Stimulated activated CD8-positive, alpha-beta memory T cell treated with anti-CD3 and anti-CD28 coated beads, Interleukin-4, amount 100 ng/mL, for 1 hour (primary cell): ENCODE data around the gene TAF3.
"Not testable (repeated sequence)": the region's sequence is repeated elsewhere in the genome, so short reads cannot be mapped to it uniquely, and the experiment has no call there.

Source experiments
- DNase-seq, 2 donors: peaks; one replicate each; pipeline ENCODE4 v3.0.0-alpha.2; 2020; ENCODE audit warnings: low read depth in 2 of 2, low spot score in 1 of 2

The TAF3 gene

GRCh38 chr10:7818295-7819120 is at the start of gene TAF3:
TSS of gene TAF3 (plus strand) at chr10:7818505. CDS start at chr10:7818710, 205 bp downstream.
- peak; percentile 77 to 83 for DNase-seq

- DNase-seq: no peak
Measured at GRCh38 chr10:7773845-7774801, 44.2 kb upstream of the TAF3 start.

DNA sequence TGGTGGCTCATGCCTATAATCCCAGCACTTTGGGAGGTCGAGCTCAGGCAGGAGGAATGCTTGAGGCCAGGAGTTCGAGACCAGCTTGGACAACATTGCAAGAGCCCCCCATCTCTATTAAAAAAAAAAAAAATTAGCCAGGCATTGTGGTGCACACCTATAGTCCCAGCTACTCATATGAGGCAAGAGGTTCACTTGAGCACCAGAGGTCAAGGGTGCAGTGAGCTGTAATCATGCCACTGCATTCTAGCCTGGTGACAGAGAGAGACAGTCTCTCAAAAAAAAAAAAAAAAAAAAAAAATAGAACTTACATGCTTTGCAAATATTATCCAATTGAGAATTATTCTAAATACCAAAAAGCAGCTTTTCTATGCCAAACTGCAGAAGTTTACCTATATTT is 41.5 kb upstream of the TAF3 start:
- DNase-seq: no peak

GRCh38 chr10:7782194-7782593 is 36.1 kb upstream of the TAF3 start:
- not testable (repeated sequence) for DNase-seq

GRCh38 chr10:7786430-7786829 is 31.9 kb upstream of the TAF3 start:
- DNase-seq: no peak

- DNase-seq: no peak
Measured at GRCh38 chr10:7787150-7787856, 31.0 kb upstream of the TAF3 start.

DNA sequence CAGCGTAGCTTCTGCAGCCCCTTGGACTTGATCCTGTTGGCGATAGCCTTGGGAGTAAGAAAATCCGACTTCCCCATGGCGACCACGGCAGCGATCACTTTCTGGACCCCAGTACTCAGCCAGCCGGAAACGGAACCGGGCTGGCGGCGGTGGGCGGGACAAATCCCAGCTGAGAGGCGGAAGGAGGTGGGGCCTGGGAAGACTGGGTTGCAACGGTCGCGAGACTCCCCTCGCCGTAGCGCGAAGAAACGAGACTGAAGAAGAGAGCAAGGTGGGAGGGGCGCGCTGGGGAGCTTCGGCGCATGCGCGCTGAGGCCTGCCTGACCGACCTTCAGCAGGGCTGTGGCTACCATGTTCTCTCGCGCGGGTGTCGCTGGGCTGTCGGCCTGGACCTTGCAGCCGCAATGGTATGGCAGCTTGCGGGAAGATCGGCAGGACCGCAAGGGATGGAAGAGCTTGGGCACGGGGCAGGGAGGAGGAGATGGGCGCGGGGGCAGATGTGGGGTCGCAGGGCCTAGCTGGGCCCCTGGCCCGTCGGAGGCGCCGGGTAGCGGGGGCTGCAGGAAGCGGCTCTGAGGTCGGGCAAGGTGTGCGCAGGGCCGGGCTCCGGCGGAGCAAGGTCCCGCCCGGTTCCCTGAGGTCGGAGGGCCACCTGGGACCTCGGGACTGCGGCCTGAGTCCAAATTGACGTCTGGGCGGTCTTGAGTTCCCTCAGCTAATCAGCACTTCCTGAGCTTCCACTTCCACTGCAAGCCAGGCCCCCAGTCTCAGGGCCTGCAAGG is 30.3 kb upstream of the TAF3 start, which contains the start of the genes ATP5F1C and KIN:
Gene ATP5F1C (plus strand): TSS at position 321 of the 782 bp plus-strand sequence. CDS start 31 bp downstream, at position 352.
Gene KIN (minus strand): TSS at position 137 of the 782 bp plus-strand sequence. CDS start 60 bp downstream, at position 77.
- peak; percentile 88 to 95 for DNase-seq

DNA sequence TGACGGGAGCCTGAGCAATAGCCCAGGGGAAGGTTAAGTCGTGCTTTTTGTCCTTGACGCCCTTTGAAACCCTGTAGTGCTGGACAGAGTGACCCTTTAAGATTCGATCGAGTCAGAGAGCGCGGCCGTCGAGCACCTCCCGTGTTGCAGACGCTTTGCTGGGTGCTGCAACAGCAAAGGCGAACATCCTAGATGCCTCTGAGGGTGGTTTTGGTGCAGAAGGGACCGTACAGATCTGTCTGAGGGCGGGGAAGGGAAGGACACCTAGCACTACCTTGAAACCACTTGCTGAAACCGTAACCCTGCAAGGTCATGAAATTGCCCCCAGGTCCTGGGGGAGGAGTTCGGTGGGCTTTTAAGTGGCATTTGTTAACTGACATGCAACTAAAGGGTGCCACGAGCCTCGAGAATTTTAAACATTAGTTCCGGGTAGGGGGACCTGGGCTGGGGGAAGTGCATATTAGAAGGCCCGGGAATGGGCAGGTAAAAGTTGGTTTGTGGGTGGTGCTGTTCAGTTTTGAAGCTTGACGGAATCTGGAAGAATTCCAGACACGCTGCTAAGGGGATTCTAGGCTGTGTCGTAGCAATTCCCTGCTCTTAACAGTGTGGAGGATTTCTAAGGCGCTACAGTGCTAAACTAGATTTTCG is 29.5 kb upstream of the TAF3 start:
- no peak for DNase-seq

GRCh38 chr10:7789390-7789789 is 28.9 kb upstream of the TAF3 start:
- DNase-seq: no peak

GRCh38 chr10:7792541-7792940 is 25.8 kb upstream of the TAF3 start:
- no peak for DNase-seq

DNA sequence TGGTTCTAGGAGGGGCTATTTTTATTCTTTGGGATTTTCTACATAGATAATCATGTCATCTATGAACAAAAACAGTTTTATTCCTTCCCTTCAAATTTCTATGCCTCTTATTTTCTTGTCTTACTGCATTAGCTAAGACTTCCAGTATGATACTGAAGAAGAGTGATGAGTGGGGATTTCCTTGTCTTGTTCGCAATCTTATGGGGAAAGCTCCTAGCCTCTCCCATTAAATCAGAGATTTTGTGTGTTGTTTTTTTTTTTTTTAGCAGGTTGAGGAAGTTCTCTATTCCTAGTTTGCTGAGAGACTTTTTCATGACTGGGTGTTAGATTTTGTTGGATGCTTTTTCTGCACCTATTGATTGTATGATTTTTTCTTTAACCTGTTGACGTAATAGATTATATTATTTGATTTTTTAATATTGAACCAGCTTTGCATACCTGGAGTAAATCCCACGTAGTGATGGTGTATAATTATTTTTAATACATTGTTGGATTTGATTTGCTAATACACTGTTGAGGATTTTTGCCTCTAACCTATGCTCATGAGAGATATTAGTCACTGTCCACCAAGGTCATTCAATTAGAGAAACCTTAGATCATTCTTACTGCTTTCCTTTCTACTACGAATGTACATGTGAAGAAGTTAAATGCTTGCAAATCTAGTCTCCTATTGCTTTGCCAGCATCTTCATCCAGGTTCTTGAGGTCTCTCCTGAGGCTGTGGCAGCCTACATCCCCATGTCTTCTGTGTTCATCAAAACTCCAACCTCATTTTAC is 23.9 kb upstream of the TAF3 start:
- no peak for DNase-seq

DNA sequence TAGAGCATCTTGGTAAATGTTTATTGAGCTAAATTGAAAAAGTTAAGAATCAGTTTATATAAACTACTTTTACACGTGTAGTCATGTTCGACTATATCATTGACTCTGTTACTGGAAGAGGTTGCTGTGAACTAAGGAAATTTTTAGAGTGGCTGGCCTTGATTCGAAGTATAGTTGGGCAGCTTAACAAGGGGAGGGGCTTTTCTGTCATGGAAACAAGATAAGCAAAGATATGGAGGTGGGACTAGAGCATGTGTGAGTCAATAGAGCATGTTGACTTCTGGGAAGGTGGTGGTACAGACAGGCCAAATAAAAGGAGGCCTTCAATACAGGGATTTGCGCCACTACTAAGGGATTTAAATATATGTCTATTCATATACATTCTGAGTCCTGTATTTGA is 22.7 kb upstream of the TAF3 start:
- no peak for DNase-seq

- no peak for DNase-seq
Measured at GRCh38 chr10:7797582-7797981, 20.7 kb upstream of the TAF3 start.

DNA sequence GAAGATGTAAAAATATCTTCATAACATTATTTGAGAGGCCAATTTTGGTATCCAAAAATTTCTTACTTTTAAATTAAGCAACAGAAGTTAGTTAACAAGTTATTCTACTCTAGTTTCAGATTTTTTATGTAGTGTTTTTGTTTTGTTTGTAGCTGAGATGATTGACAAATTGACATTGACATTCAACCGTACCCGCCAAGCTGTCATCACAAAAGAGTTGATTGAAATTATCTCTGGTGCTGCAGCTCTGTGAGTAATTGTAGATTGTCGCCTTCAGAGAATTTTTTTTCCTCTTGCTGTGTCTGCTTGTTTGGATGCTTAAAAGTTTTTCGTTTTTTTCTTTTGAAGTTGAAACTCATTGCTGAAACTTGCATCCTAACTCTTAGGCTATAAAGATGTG is 15.7 kb upstream of the TAF3 start:
- no peak for DNase-seq

DNA sequence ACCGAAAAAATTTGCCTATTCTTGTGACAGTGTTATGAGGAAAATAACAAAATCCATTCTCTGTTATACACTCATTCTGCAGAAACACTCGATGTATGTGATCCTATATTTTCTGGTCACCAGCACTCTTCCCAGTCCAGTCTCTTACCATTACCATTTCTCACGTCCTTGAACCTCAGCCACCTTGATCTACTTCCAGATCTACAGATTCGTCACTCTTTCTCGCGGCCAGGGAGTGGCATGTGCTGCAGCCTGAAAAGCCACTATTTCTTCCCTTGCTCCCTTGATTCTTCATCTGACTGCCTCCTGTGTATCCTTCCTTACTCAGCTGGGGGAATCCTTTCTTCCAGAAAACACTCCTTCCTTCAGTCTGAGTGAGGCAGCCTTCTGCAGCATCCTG is 14.1 kb upstream of the TAF3 start:
- no peak for DNase-seq

DNA sequence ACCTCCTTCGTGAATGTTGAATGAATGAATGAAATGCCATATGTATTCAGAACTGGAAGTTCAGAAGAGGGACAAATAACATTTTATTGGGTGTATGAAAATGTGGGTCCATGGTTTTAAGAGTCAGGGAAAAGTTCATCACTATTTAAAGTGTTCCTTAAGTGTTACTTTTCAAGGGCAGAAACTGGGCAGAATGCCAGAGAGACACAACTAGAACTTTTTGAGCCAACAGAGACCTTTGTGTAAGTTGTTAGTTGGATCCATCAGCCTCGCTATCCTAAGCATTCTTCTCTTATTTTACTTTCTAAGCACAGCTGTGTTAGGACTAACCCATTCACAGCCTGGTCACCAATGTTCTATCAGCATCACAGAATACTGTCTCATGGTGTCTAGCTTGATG is 13.6 kb upstream of the TAF3 start:
- DNase-seq: no peak

GRCh38 chr10:7808686-7809267 is 9.5 kb upstream of the TAF3 start:
- no peak for DNase-seq

DNA sequence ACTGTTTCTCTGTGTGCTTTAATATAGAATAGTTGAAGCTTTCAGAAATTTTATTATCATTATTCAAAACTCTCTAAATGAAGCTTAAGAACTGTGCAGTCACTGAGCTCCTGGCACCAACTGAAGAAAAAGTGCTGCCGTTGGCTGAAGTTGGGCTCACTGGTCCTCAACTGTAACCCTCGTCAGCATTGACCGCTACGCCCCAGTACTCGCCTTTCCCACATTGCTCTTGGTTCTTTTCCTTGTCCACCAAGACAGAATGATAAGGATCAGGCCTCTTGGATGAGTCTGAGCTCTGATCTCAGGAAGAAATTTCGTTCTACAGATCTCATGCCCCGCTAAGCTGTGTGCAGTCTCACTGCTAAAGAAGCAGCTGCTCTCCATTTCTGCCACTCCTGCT is 7.9 kb upstream of the TAF3 start:
- no peak for DNase-seq

DNA sequence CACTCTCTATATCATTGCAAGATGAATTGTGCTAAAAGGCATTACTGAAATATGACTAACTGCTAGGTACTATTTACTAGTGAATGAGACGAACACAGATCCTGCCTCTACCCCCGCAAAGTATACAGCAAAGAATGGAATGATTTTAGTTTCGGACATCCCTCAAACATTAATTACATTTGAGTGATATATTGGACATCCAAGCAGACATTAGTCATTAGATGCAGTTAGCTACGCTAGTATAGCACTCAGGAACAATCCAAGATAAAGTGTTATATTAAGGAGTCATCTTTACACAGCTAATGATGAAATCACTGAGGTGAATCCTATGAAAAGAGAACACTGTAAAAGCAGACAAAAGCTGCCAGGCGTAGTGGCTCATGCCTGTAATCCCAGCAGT is 7.3 kb upstream of the TAF3 start:
- no peak for DNase-seq
